ENCODE results near the gene ZNF534.
"Not testable (repeated sequence)": the region's sequence is repeated elsewhere in the genome, so short reads cannot be mapped to it uniquely, and the experiment has no call there.

Gene ZNF534

GRCh38 chr19:52500474-52500873 is 71.5 kb downstream of the ZNF534 start:
- DNase-seq = not testable (repeated sequence)

- DNase-seq = not testable (repeated sequence)
Measured at GRCh38 chr19:52500991-52501390, 72.0 kb downstream of the ZNF534 start.

Measured in left hindlimb (tissue), 1 donor.